ENCODE data around the gene GFPT2.

The GFPT2 gene

DNA sequence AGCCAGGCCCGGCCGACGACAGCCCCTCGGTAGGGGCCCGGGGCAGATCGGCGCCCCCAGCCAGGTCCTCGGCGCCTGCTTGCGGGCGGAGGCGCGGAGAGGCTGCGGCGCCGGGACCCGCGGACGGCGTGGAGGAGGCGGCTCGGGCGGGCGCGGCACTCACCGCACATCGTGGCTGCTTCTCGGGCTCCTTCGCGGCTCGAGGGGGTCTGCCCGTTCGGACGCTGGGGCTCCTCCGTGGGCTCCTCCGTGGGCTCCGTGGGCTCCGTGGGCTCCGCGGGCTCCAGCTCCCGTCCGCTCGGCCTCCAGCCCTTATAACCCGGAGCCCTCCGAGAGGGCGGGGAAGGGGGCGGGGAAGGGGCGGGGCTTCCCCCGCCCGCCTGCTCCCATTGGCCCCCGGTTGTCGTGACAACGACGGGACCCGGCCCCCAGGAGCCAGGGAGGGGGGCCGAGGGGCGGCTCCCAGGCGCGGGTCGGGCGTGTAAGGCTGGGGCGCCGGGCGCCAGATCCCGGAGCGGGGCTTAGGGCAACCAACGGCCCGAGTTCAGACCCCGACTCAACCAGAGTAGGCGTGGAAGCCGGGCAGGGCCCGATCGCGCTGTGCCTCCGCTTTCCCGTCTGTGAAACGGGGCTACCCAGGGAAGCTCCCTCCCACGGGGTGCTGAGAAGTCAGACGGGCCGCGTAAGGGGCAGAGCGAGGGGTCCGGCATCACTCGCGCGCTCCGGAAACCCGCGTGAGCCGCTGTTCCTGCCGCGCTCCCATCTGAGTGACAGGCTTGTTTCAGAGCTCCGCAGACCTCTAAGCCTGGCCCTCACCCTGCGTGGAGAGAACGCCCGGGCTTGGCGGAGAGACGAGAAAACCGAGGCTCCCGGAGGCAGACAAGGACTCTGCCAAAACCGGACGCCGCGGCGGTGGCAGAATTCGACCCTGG, at the start of gene GFPT2:
TSS of gene GFPT2 (minus strand) at position 289 of the 932 bp plus-strand sequence. CDS start at position 170, 119 bp downstream.
- peak; percentile 75 for DNase-seq (ENCODE audit: low spot score)

DNA sequence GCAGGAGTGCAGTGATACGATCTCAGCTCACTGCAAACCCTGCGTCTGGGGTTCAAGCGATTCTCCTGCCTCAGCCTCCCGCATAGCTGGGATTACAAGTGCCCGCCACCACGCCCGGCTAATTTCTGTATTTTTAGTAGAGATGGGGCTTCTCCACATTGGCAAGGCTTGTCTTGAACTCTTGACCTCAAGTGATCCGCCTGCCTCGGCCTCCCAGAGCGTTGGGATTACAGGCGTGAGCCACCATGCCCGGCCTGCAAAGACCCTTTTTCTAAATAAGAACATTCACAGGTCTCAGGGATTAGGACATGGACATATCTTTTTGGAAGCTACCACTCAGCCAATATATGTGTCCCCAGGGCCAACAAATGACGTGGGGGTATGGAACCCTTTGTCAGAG, 49.6 kb upstream of the GFPT2 start:
- no peak for DNase-seq (ENCODE audit: low spot score)

DNA sequence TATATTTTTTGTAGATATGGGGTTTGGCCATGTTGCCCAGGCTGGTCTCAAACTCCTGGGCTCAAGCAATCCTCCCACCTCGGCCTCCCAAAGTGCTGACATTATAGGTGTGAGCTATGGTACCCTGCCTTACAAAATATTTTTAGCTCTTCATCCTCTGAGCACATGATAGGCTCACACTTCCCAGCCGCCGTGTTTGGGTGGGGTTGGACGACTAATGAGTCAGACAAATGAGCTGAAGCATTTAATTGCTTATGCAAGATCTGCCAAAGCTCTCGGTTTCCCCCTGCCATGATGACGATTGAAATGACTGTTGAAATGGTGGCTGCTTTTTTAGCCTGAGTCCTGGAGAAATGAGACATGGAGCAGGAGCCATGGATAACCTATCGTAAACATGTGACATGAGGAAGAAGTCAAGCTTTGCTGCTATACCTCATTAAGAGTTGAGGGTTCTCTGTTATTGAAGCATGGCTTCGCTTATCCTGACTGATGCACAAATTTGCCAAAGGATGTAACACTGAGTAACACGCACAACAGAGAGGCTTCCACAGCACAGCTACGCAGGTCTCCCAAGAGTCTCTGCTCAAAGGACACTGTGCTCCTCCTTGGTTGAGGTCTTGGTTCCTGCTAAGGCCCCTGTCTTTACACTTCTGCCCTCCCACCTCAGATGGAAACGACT, 48.2 kb upstream of the GFPT2 start:
- no peak for DNase-seq (ENCODE audit: low spot score)

DNA sequence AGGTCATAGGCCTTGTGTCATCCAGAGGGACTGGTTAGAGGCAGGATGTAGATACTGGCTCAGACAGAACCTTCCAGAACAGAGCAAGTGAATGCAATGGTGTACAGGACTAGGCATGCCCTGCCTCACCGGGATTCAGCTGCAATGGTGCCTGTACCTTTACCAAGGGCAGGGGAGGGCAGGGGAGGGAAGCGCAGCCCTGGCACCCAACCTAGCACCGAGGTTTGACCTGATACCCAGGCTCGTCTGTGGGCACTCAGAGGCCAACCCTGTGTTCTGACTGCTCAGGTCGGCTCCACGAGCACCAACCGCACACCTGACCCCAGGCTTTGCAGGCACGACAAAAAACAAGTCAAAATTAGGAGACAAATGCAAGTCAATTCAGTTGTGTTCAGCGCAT, 47.3 kb upstream of the GFPT2 start:
- DNase-seq (ENCODE audit: low spot score): no peak

DNA sequence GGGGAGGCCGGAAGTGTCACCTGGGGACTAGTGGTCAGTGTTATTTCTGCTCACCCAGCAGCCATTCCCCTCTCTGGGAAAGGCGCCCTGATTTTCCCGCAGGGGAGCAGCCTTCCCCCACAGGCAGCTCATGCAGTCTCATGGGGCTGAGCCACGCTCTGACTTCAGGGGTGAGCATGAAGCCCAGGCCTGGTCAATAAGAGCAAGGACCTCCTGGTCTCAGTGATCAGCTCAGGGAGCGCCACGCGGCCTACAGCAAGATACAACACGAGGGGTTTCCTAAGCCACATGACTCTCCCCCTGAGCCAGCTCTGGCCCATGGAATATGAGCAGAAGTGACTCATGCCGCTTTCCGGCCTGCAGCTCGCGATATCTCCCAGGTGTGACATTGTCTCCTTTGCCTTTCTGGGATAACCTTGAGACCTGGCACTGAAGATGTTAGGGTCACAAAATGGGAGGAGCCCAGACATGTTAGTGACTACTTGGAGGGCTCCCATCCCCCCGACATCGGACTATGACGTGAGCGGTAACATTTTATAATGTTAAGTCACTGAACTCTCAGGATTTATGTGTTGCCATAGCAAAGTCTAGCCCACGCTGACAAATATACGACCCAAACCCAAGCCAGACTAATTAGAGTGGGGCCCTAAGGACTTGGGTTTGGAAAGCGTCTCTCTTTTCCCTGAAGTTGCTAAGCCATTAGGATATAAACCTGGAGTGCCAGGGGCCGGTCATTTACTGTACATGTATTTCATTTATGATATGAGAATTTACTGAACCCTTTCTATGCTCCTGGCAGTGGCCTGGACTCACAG, 46.5 kb upstream of the GFPT2 start:
- DNase-seq (ENCODE audit: low spot score): no peak

DNA sequence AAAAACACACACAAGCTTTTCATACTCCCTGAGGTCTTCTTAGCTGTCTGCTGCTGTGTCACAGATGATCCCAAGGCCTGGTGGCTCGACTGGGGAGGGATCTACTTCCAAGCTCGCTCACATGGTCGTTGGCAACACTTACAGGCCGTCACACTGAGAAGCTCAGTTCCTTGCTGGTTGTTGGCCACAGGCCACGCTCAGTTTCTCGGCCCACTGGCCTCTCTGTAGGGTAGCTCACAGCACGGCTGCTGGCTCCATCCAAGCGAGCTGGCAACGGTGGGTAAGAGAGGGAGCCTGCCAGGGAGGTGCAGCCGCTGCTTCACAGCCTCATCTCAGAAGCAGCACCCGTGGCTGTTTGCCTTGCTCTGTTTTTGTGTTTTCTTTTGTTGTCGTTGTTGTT, 43.8 kb upstream of the GFPT2 start:
- no peak for DNase-seq (ENCODE audit: low spot score)

DNA sequence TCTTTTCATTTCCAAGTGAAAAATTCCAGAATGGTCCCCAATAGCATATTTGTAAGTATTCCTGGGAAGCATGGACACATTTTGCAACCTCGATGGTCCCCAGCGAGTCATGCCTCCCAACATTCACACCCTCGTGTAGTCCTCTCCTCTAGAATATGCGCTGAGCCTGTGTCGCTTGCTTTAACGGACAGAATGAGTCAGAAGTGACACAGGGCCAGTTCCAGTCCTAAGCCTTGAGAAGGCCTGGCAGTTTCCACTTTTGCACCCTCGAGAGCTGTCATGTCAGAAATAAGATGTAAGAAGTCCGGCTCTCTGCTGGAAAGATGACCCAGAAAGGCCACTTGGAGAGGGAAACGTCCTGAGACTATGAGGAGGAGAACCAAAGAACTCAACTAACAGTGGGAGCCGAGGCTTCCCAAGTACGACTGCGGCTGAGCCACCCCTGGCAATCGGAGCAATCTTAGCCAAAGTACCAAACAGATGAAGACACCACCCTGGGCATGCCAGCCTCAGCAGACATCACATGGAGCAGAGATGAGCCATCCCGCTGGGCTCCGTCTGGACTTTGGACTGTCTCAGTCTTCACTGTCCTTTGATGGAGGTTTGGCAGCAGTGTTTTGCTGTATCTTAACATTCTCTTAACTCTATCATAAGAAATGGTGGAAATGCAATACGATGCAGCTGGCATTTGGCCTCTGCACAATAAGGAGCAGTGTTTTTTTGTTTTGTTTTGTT, 42.6 kb upstream of the GFPT2 start:
- DNase-seq (ENCODE audit: low spot score): no peak

DNA sequence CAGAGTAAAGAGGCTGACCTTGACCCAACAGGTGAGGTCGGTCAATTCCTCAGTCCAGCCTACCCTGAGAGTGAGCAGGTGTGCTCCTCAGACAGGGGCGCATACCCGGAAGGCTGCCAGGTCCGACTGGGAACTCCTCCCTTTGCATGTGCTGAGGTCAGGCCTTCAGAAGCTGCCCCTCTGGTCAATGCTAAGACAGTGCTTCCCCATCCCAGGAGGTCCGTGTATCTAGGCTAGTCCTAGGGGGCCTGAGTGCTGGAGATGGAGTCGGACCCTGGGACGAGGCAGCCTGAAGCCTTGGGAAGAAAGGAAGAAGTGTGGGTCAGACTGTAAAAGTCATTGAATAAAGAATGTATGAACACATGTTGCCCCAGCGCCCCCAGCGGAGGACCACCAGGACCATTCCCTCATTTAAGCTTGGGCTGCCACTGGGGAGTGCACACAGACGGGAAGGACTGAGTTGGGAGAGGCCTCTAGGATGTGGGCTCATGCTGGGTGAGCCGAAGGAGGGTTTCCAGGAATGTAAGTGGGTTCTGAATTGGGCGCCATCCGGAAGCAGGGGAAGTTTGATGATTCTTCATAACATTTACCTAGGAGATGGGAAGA, 41.0 kb upstream of the GFPT2 start:
- DNase-seq (ENCODE audit: low spot score): no peak

DNA sequence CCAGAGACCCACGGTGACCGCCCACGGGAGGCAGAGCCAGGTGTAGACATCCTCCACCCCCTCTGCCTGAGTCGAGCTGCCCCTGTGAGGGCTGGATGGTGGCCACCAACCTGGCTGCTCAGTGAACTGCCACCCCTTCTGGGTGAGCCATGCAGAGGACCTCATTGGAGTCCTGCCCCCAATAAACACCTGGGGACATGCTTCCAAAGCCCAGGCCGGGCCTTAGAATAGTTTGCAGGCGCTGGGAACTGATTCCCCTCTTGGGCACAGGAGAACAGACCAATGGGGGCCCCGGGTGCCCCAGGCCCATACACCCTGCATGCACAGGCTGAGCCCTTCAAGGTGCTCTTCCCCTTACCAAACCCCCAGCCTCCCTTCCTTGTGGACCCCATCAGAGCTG, 38.1 kb upstream of the GFPT2 start:
- DNase-seq (ENCODE audit: low spot score): no peak

DNA sequence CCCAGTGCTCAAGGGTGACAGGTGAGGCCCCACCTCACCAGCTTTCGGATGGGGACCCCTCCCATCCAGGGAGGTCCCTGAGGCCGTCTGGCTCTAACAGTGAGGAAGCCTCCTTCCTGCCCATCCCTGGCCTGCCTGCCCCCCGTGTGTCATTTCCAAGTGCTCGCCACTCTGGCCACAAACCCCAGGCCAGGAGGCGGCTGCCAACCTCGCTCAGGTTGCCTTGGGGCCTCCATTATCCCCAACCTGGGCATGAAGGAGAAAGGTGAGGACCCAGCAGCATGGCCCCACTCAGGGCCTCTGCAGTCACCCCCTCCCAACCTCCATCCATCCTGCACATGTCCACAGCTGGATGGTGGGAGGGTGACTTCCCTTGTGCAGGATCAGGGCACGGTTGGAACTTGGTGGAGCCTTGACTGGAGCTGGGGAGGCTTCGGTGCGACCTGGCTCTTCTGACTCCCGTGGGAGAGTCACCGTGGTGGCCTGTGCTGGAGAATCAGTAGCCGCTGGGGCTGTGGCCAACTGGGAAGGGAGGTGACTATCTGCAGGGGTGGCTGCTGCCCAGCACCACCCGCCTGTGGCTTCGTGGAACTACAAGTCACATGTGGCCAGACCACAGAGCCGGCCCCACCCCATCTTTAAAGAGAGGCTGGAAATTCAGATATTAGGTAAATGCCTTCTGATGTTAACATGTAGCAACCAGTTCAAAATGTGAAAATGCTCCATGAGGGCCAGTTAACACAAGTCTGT, 37.5 kb upstream of the GFPT2 start:
- no peak for DNase-seq (ENCODE audit: low spot score)

DNA sequence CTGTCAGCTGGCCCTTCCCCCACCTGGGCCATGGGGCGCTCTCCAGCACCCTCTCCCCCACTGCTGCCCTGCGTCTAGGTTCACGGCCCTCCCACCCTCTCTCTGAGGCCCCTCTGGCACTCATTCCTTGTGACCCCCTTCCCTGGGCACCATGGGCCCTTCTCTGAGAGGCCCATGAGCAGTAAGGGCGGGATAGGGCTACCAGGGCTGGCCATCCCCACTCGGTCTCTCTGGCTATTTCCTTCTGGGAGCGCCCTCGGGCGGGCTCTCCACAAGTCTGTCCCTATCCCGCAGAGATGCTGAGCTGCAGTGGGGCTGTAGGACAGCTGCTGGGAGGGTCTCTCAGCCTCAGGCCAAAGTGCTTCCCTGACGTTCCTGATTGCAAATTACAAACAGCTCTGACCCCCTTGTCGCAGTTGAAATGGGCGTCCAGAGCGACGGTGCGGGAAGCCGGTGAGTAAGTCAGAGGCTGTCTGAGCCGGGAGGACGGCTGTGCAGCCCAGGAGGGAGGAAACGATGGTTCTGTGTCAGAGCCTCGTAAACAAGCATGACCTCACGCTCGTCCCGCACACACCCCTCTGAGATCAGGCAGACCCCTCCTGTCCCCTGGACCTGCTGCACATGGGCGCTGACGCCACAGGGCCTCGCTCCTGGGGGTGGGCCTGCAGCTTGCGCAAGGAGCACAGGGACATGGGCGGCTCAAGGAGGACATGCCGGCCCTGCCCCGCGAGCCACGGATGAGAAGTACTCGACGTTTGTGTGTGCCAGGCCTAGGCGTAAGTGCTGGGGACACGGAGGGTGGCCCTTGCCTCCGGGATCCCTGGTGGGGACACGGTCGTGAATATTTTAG, 36.3 kb upstream of the GFPT2 start:
- DNase-seq (ENCODE audit: low spot score): no peak

DNA sequence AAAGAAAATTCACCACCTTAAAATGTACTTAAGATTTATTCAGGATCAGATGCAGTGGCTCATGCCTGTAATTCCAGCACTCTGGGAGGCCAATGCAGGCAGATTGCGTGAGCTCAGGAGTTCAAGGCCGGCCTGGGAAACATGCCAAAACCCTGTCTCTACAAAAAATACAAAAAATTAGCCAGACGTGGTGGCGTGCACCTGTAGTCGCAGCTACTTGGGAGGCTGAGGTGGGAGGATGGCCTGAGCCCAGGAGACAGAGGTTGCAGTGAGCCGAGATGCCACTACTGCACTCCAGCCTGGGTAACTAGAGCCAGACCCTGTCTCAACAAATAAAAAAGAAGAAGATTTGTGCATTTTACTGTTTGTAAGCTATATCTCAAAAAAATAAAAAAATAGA, 34.7 kb upstream of the GFPT2 start:
- DNase-seq (ENCODE audit: low spot score): no peak

DNA sequence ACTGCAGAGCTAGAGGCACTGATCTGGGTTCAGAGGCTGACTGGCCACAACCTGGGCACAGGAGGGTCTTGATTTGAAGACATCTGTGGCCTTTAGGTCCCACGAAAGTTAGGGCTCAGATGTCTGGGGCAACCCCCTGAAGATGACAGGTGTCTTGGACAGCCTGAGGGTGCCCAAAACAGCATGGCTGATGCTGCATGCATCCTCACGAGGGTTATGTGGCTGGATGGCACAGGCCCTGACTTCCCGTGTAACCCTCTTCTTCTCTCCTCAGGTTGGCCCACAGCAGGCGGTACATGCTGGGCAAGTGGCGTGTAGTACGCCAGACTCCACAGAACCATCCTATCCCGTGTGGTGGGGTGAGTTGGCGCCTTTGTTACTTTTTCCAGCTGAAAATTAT, 29.8 kb upstream of the GFPT2 start:
- no peak for DNase-seq (ENCODE audit: low spot score)

DNA sequence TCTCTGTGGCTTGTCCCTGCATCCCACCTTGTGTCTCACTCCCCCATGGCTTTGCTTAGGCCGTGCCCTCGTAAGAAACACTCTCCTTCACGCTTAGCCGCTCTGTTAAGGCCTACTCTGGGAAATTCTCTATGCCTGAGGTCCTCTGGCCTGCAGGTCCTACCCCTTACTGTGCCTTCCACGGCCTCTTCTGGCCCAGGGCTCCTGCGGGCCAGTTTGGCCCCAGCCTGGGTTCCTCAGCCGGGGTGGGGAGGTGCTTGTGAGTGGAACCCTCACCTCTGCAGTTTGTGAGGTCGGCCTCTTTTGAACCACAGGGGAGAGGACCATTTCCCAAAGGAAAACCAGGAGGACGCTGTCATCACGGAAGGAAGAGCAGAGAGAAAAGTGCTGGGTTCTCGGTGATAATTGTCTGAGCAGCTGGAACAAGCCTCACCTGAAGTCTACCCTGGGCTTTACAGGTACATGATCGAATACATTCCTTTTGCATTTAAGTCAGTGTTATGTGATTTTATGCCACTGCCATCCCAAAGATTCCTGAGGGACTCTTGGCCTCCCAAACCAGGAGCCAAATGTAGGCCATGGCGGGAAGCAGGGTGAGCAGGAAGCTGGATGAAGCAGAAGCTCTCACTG, 28.8 kb upstream of the GFPT2 start:
- DNase-seq (ENCODE audit: low spot score): no peak

DNA sequence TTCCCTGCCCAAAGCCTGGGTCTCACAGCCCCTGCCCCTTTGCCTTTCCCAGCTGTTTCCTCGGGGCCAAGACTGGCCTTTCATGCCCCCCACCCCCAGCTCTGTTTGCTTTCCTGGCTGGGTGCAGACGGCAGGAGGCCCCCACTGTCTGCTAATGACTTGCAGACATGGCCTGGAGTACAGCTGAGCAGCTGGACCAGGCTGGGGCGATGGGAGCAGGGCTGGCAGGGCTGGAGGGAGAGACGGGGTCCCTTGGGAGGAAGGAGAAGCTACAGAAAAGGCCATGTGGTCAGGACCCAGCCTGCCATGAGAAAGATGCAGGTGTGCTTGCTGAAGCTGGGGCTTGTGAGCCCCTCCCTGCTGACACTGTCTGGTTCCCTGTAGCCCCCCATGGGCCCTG, 28.3 kb upstream of the GFPT2 start:
- DNase-seq (ENCODE audit: low spot score): no peak

DNA sequence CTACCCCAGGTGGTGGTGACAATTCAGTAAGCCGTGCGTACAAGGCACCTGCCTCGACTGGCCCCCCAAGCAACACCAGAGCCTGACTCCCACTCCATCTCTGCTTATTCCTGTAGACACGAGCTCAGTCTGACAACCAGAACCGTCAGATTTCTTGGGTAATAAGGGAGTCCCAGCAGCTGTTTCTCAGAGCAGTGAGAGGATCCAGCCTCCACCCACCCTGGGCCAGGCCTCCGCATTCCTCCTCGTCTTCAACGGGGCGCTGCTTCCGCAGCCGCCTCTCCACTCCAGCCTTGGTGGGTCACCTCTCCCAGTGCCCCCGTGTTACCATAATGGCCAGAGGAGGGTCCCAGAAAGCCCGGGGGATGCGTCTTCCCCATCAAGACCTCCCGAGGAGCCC, 27.7 kb upstream of the GFPT2 start:
- no peak for DNase-seq (ENCODE audit: low spot score)

DNA sequence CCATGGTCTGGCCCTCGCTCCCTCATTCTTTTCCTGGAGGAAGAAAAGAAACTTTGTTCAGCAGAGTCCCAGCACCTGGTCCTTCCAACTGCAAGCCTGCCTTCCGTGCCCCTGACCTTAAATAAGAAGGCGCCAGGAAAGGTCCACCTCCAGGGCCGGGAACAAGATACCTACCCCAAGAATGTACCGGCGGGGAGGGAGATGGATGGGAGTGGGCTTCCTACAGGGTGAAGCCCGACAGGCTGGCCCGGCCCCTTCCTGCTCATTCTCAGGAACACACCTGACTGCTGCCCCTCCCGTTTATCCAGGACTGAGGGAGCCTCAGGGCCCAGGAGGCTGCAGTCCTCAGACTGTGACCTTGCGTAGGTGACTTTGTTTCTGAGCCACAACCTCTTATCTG, 27.3 kb upstream of the GFPT2 start:
- DNase-seq (ENCODE audit: low spot score): no peak

DNA sequence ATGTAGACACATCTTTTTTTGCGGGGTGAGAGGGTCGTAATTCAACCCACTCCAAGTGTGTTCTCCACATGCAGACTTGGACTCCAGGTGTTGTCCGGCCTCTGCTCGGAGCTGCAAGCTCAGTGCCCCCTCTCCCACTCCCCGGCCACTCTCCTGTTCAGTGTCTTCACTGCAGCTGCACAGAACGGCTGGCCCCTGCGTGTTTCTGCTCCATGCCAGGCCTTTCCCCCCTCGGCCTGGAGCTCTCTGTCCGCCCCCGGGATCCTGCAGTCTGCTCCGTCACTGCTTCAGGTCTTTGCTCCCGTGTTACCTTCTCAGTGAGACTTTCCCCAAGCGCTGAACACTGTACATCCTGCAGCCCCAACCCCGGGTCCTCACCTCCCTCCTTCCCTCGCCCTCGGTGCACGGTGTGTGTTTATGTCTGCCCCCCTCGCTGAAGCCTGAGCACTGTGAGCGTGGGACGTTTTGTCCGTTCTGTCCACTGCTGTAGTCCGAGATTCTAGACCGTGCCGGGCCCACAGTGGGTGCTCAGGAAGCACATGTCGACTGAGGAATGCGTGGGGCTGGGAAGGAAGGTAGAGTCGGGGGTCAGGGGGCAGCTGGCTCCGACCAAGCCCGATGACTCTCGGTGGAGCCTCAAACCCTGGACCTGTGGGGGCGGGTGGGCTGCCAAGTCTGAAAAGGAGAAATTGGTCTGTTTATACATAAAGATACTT, 26.4 kb upstream of the GFPT2 start:
- no peak for DNase-seq (ENCODE audit: low spot score)
